Fibroblast of skin of right quadriceps (primary cell): Measurements from ENCODE around the gene FGF10.
A peak's percentile ranks its signal among the peaks of the same experiment; 100 is the strongest.

Experiments
- DNase-seq: peaks from one replicate; pipeline ENCODE4 v3.0.0-alpha.2; 2013

The FGF10 gene

GRCh38 chr5:44345871-44346270 lies 43.3 kb downstream of the FGF10 start:
- no peak for DNase-seq

- no peak for DNase-seq
Measured at GRCh38 chr5:44336708-44337107, 52.5 kb downstream of the FGF10 start.

GRCh38 chr5:44334622-44335021 lies 54.6 kb downstream of the FGF10 start:
- no peak for DNase-seq

GRCh38 chr5:44332285-44332971 lies 56.8 kb downstream of the FGF10 start:
- peak; percentile 29 for DNase-seq

- DNase-seq: no peak
Measured at GRCh38 chr5:44331471-44332050, 57.7 kb downstream of the FGF10 start.

GRCh38 chr5:44329716-44330115 lies 59.5 kb downstream of the FGF10 start:
- no peak for DNase-seq

- DNase-seq: no peak
Measured at GRCh38 chr5:44321144-44321725, 68.0 kb downstream of the FGF10 start.

GRCh38 chr5:44320188-44320587 lies 69.0 kb downstream of the FGF10 start:
- no peak for DNase-seq

GRCh38 chr5:44318883-44319282 lies 70.3 kb downstream of the FGF10 start:
- DNase-seq: no peak

- DNase-seq: no peak
Measured at GRCh38 chr5:44312374-44312773, 76.8 kb downstream of the FGF10 start.

- no peak for DNase-seq
Measured at GRCh38 chr5:44300551-44300950, 88.7 kb downstream of the FGF10 start.

GRCh38 chr5:44299394-44299793 lies 89.8 kb downstream of the FGF10 start:
- DNase-seq: no peak

- peak; percentile 9 for DNase-seq
Measured at GRCh38 chr5:44294516-44294915, 94.7 kb downstream of the FGF10 start.

GRCh38 chr5:44292736-44293135 lies 96.5 kb downstream of the FGF10 start:
- DNase-seq: no peak

GRCh38 chr5:44278469-44278868 lies 110.8 kb downstream of the FGF10 start:
- no peak for DNase-seq

GRCh38 chr5:44275908-44276307 lies 113.3 kb downstream of the FGF10 start:
- DNase-seq: no peak

GRCh38 chr5:44275329-44275728 lies 113.9 kb downstream of the FGF10 start:
- no peak for DNase-seq

GRCh38 chr5:44267909-44268308 lies 121.3 kb downstream of the FGF10 start:
- no peak for DNase-seq

- no peak for DNase-seq
Measured at GRCh38 chr5:44266882-44267576, 122.2 kb downstream of the FGF10 start.

- no peak for DNase-seq
Measured at GRCh38 chr5:44265713-44266112, 123.5 kb downstream of the FGF10 start.

- no peak for DNase-seq
Measured at GRCh38 chr5:44260793-44261192, 128.4 kb downstream of the FGF10 start.

- DNase-seq: no peak
Measured at GRCh38 chr5:44257653-44258365, 131.4 kb downstream of the FGF10 start.

- no peak for DNase-seq
Measured at GRCh38 chr5:44257221-44257620, 132.0 kb downstream of the FGF10 start.
